Forelimb muscle (tissue), 1 donor: ENCODE measurements around the gene LRFN4. TPM values are rescaled to one million over a fixed set of nuclear protein-coding genes. Genes with fewer than 3 reads are reported as not detected.

Source experiments
- DNase-seq: peaks from one replicate; pipeline ENCODE4 v3.0.0-alpha.2; 2013; ENCODE audit warnings: low read depth
- polyA plus RNA-seq: library from polyadenylated mRNA; unstranded; fragments of 120-200 nt; gene quantifications from one replicate; pipeline ENCODE4 v1.2.1, GENCODE V29; 2013; ENCODE audit not compliant: insufficient read length

Gene LRFN4
- polyA plus RNA-seq, 1 donor: 24.1 TPM

- no peak for DNase-seq
These were observed 1.5 kb downstream of the LRFN4 start for GRCh38 chr11:66858186-66858938.

- no peak for DNase-seq
These were observed 2.2 kb downstream of the LRFN4 start for GRCh38 chr11:66858939-66859685.

GRCh38 chr11:66859686-66860448 is 3.0 kb downstream of the LRFN4 start:
- DNase-seq: no peak

- DNase-seq: no peak
These were observed 3.6 kb downstream of the LRFN4 start for GRCh38 chr11:66860449-66860831.

- DNase-seq: no peak
These were observed 4.3 kb downstream of the LRFN4 start for GRCh38 chr11:66861038-66861773.

- DNase-seq: no peak
These were observed 5.1 kb downstream of the LRFN4 start for GRCh38 chr11:66861774-66862558.

GRCh38 chr11:66862559-66863037 is 5.7 kb downstream of the LRFN4 start:
- no peak for DNase-seq

GRCh38 chr11:66863428-66864125 is 6.7 kb downstream of the LRFN4 start:
- DNase-seq: no peak

GRCh38 chr11:66864172-66864901 is 7.5 kb downstream of the LRFN4 start:
- no peak for DNase-seq

GRCh38 chr11:66864924-66865697 is 8.2 kb downstream of the LRFN4 start:
- no peak for DNase-seq

GRCh38 chr11:66866007-66866406 is 9.1 kb downstream of the LRFN4 start:
- DNase-seq: no peak

GRCh38 chr11:66866511-66866986 is 9.7 kb downstream of the LRFN4 start:
- no peak for DNase-seq

GRCh38 chr11:66867425-66868040 is 10.7 kb downstream of the LRFN4 start:
- no peak for DNase-seq

- DNase-seq: no peak
These were observed 11.3 kb downstream of the LRFN4 start for GRCh38 chr11:66868082-66868725.

- DNase-seq: no peak
These were observed 12.1 kb downstream of the LRFN4 start for GRCh38 chr11:66868726-66869566.

- no peak for DNase-seq
These were observed 12.7 kb downstream of the LRFN4 start for GRCh38 chr11:66869567-66869870.

- no peak for DNase-seq
These were observed 13.3 kb downstream of the LRFN4 start for GRCh38 chr11:66870131-66870530.
